KG1 (cell line): ENCODE data around the gene CHST8.

Experiments used
- DNase-seq: peaks from one replicate; lab custom pipeline; 2025; lab: John Stamatoyannopoulos, UW

The CHST8 gene

GRCh38 chr19:33737681-33738371 lies 116.1 kb downstream of the CHST8 start:
- no peak for DNase-seq

GRCh38 chr19:33740811-33741396 lies 119.2 kb downstream of the CHST8 start:
- no peak for DNase-seq

GRCh38 chr19:33745297-33745696 lies 123.5 kb downstream of the CHST8 start:
- DNase-seq: no peak

- DNase-seq: no peak
Observed at GRCh38 chr19:33746159-33746558, 124.4 kb downstream of the CHST8 start.

- no peak for DNase-seq
Observed at GRCh38 chr19:33747273-33747672, 125.5 kb downstream of the CHST8 start.

- no peak for DNase-seq
Observed at GRCh38 chr19:33748231-33748630, 126.5 kb downstream of the CHST8 start.

- no peak for DNase-seq
Observed at GRCh38 chr19:33749016-33749415, 127.3 kb downstream of the CHST8 start.

- no peak for DNase-seq
Observed at GRCh38 chr19:33749619-33750175, 127.9 kb downstream of the CHST8 start.

- no peak for DNase-seq
Observed at GRCh38 chr19:33750587-33751435, 129.1 kb downstream of the CHST8 start.

GRCh38 chr19:33751436-33751770 lies 129.7 kb downstream of the CHST8 start:
- DNase-seq: no peak

- DNase-seq: no peak
Observed at GRCh38 chr19:33752018-33752800, 130.5 kb downstream of the CHST8 start.

- no peak for DNase-seq
Observed at GRCh38 chr19:33752945-33753344, 131.2 kb downstream of the CHST8 start.

- no peak for DNase-seq
Observed at GRCh38 chr19:33754361-33754760, 132.6 kb downstream of the CHST8 start.

- no peak for DNase-seq
Observed at GRCh38 chr19:33755099-33756035, 133.6 kb downstream of the CHST8 start.

- DNase-seq: no peak
Observed at GRCh38 chr19:33756177-33756576, 134.4 kb downstream of the CHST8 start.

GRCh38 chr19:33758541-33759013 lies 136.8 kb downstream of the CHST8 start:
- no peak for DNase-seq

GRCh38 chr19:33759356-33759755 lies 137.6 kb downstream of the CHST8 start:
- DNase-seq: no peak

GRCh38 chr19:33763633-33764371 lies 142.0 kb downstream of the CHST8 start:
- no peak for DNase-seq

GRCh38 chr19:33766623-33767022 lies 144.9 kb downstream of the CHST8 start:
- DNase-seq: no peak

GRCh38 chr19:33767898-33768413 lies 146.2 kb downstream of the CHST8 start:
- no peak for DNase-seq
